IPS-NIHi11 (cell line): ENCODE results near the gene ZNF273.
"Not testable (repeated sequence)": the region's sequence is repeated elsewhere in the genome, so short reads cannot be mapped to it uniquely, and the experiment has no call there.

Experiments
- DNase-seq: peaks from one replicate; pipeline ENCODE4 v3.0.0; 2012; ENCODE audit warnings: mixed read lengths, low spot score

The ZNF273 gene

GRCh38 chr7:64944667-64945502, 41.8 kb downstream of the ZNF273 start:
- not testable (repeated sequence) for DNase-seq

- DNase-seq = no peak
Observed at GRCh38 chr7:64945503-64946175, 42.6 kb downstream of the ZNF273 start.

GRCh38 chr7:64946772-64947171, 43.7 kb downstream of the ZNF273 start:
- peak; percentile 51 for DNase-seq

GRCh38 chr7:64947252-64948000, 44.4 kb downstream of the ZNF273 start:
- peak; percentile 32 for DNase-seq

GRCh38 chr7:64948774-64949173, 45.7 kb downstream of the ZNF273 start:
- DNase-seq = not testable (repeated sequence)

GRCh38 chr7:64950673-64951072, 47.6 kb downstream of the ZNF273 start:
- DNase-seq = not testable (repeated sequence)

- DNase-seq = peak; percentile 34
Observed at GRCh38 chr7:64951250-64951848, 48.3 kb downstream of the ZNF273 start.

GRCh38 chr7:64959072-64959747, 56.1 kb downstream of the ZNF273 start:
- peak; percentile 15 for DNase-seq

- no peak for DNase-seq
Observed at GRCh38 chr7:64965594-64965993, 62.5 kb downstream of the ZNF273 start.

GRCh38 chr7:64978497-64979203, 75.6 kb downstream of the ZNF273 start:
- DNase-seq = no peak
